Astrocyte (in vitro differentiated cells and primary cell): ENCODE measurements around the gene PPP1R36. TPM values are rescaled to one million over a fixed set of nuclear protein-coding genes. Genes with fewer than 3 reads are reported as not detected.

Source experiments
- DNase-seq: peaks from one replicate; pipeline ENCODE4 v3.0.0-alpha.2; 2010; ENCODE audit warnings: low read depth
- FAIRE-seq: peaks from 2 replicates; lab custom pipeline; 2011; peaks lifted over from hg19 to GRCh38; lab: Jason Lieb, UNC
- H2AFZ ChIP-seq: 2 replicates; pipeline ENCODE4 v1.6.0; 2012; ENCODE audit warnings: low read depth, low read length, inconsistent platforms
- H3K27ac ChIP-seq: 2 replicates; pipeline ENCODE4 v1.5.1; 2011; ENCODE audit warnings: low read depth, low read length, inconsistent platforms
- H3K27me3 ChIP-seq: 2 replicates; pipeline ENCODE4 v1.6.0; 2011; ENCODE audit warnings: low read length, inconsistent platforms; ENCODE audit not compliant: insufficient read depth
- H3K36me3 ChIP-seq: 2 replicates; pipeline ENCODE4 v1.5.1; 2011; ENCODE audit warnings: low read length, inconsistent platforms; ENCODE audit not compliant: insufficient read depth
- H3K4me1 ChIP-seq: 2 replicates; pipeline ENCODE4 v1.5.1; 2011; ENCODE audit warnings: low read length, inconsistent platforms; ENCODE audit not compliant: insufficient read depth
- H3K4me2 ChIP-seq: 2 replicates; pipeline ENCODE4 v1.6.0; 2012; ENCODE audit warnings: low read length, inconsistent platforms
- H3K4me3 ChIP-seq: 2 replicates; pipeline ENCODE4 v1.5.1; 2011; ENCODE audit warnings: low read depth, mild to moderate bottlenecking, low read length, inconsistent platforms; ENCODE audit not compliant: insufficient read depth
- H3K79me2 ChIP-seq: 2 replicates; pipeline ENCODE4 v1.6.0; 2012; ENCODE audit warnings: mild to moderate bottlenecking, low read length, inconsistent platforms; ENCODE audit not compliant: insufficient read depth
- H3K9ac ChIP-seq: 2 replicates; pipeline ENCODE4 v1.6.0; 2012; ENCODE audit warnings: mild to moderate bottlenecking, low read length, inconsistent platforms
- H3K9me3 ChIP-seq: 2 replicates; pipeline ENCODE4 v1.5.1; 2012; ENCODE audit warnings: low read depth, mild to moderate bottlenecking, low read length, inconsistent platforms; ENCODE audit not compliant: insufficient read depth
- H4K20me1 ChIP-seq: 2 replicates; pipeline ENCODE4 v1.6.0; 2012; ENCODE audit warnings: low read length, inconsistent platforms; ENCODE audit not compliant: insufficient read depth
- H3K27ac Mint-ChIP-seq: one replicate; pipeline ENCODE4 v1.8.0; 2021; ENCODE audit warnings: mild to moderate bottlenecking, mixed read lengths; ENCODE audit not compliant: unreplicated experiment
- H3K27me3 Mint-ChIP-seq: one replicate; pipeline ENCODE4 v1.8.0; 2021; ENCODE audit warnings: low read depth, mixed read lengths; ENCODE audit not compliant: unreplicated experiment
- H3K36me3 Mint-ChIP-seq: one replicate; pipeline ENCODE4 v1.8.0; 2021; ENCODE audit warnings: low read depth, mixed read lengths; ENCODE audit not compliant: unreplicated experiment
- H3K4me1 Mint-ChIP-seq: one replicate; pipeline ENCODE4 v1.8.0; 2021; ENCODE audit warnings: low read depth, mixed read lengths; ENCODE audit not compliant: unreplicated experiment
- H3K4me3 Mint-ChIP-seq: one replicate; pipeline ENCODE4 v1.8.0; 2021; ENCODE audit warnings: mild to moderate bottlenecking, moderate library complexity, mixed read lengths; ENCODE audit not compliant: unreplicated experiment
- H3K9me3 Mint-ChIP-seq: one replicate; pipeline ENCODE4 v1.8.0; 2021; ENCODE audit warnings: mild to moderate bottlenecking, mixed read lengths; ENCODE audit not compliant: unreplicated experiment
- EZH2 ChIP-seq: IDR thresholded peaks from 2 replicates; pipeline ENCODE4 v1.6.1; 2012; ENCODE audit warnings: mild to moderate bottlenecking, low read length, inconsistent platforms; ENCODE audit not compliant: insufficient read depth
- total RNA-seq: library from RNA; stranded (reverse); gene quantifications from 2 replicates; pipeline ENCODE4 v1.2.1, GENCODE V29; 2021
- TF ChIP-seq, protein P1 (sequence below): IDR thresholded peaks from 2 replicates; pipeline ENCODE4 v1.5.1; 2011; ENCODE audit warnings: low read depth, mild to moderate bottlenecking, inconsistent platforms, low read length, moderate library complexity; ENCODE audit not compliant: insufficient read depth

PPP1R36 gene
- total RNA-seq, 1 donor from 2014 or later = 0.91 TPM

DNA sequence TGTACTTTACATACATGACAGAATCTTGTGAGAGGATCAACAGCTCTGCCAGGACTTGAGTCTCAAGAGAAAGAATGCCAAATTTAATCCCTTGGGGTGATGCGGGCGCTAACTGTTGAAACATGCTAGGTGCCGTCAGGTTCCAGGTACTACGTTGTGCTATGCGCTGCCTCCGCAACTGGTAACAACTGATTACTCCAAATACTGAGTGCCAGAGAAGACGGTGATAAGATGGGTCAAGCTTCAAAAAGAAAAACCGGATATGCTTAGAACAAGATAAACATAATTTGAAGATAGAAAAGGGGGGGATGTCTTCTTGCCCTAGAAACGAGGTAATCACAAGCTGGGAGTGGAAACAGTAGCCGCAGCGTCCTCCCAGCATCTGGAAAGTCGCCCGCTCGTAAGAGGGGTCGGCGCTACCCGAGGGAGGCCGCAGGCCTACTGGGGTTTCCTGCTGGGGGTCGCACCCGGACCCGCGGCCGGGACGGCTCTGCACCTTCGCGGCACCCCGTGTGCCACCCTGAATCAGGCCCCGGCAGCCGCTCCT lies 46.8 kb upstream of the PPP1R36 start:
- DNase-seq = peak; percentile 15
- H3K4me1 Mint-ChIP-seq = peaks cover 30% of the 10 kb centered on the region
- peak overlapping the region; percentile 97 for H3K27ac ChIP-seq
- peaks cover 37% of the 10 kb centered on the region for H3K4me1 ChIP-seq
- H3K27me3 ChIP-seq = no peaks in the 10 kb centered on the region
- no peaks in the 10 kb centered on the region for H3K9me3 Mint-ChIP-seq
- peaks cover 28% of the 10 kb centered on the region for H4K20me1 ChIP-seq
- H3K36me3 ChIP-seq = no peaks in the 10 kb centered on the region
- H3K4me3 Mint-ChIP-seq = peak overlapping the region; percentile 89
- peaks cover 74% of the 10 kb centered on the region for H3K79me2 ChIP-seq
- no peak for FAIRE-seq
- no peaks in the 10 kb centered on the region for H3K27me3 Mint-ChIP-seq
- TF ChIP-seq, protein P1, sequence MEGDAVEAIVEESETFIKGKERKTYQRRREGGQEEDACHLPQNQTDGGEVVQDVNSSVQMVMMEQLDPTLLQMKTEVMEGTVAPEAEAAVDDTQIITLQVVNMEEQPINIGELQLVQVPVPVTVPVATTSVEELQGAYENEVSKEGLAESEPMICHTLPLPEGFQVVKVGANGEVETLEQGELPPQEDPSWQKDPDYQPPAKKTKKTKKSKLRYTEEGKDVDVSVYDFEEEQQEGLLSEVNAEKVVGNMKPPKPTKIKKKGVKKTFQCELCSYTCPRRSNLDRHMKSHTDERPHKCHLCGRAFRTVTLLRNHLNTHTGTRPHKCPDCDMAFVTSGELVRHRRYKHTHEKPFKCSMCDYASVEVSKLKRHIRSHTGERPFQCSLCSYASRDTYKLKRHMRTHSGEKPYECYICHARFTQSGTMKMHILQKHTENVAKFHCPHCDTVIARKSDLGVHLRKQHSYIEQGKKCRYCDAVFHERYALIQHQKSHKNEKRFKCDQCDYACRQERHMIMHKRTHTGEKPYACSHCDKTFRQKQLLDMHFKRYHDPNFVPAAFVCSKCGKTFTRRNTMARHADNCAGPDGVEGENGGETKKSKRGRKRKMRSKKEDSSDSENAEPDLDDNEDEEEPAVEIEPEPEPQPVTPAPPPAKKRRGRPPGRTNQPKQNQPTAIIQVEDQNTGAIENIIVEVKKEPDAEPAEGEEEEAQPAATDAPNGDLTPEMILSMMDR = no peak
- TF ChIP-seq EZH2 = no peak
- peak overlapping the region; percentile 80 for H2AFZ ChIP-seq
- H3K4me3 ChIP-seq = peak overlapping the region; percentile 87
- H3K4me2 ChIP-seq = peak overlapping the region; percentile 93
- H3K9ac ChIP-seq = peak overlapping the region; percentile 99
- H3K9me3 ChIP-seq = no peaks in the 10 kb centered on the region
- H3K36me3 Mint-ChIP-seq = peaks cover 3% of the 10 kb centered on the region
- H3K27ac Mint-ChIP-seq = peak overlapping the region; percentile 80

DNA sequence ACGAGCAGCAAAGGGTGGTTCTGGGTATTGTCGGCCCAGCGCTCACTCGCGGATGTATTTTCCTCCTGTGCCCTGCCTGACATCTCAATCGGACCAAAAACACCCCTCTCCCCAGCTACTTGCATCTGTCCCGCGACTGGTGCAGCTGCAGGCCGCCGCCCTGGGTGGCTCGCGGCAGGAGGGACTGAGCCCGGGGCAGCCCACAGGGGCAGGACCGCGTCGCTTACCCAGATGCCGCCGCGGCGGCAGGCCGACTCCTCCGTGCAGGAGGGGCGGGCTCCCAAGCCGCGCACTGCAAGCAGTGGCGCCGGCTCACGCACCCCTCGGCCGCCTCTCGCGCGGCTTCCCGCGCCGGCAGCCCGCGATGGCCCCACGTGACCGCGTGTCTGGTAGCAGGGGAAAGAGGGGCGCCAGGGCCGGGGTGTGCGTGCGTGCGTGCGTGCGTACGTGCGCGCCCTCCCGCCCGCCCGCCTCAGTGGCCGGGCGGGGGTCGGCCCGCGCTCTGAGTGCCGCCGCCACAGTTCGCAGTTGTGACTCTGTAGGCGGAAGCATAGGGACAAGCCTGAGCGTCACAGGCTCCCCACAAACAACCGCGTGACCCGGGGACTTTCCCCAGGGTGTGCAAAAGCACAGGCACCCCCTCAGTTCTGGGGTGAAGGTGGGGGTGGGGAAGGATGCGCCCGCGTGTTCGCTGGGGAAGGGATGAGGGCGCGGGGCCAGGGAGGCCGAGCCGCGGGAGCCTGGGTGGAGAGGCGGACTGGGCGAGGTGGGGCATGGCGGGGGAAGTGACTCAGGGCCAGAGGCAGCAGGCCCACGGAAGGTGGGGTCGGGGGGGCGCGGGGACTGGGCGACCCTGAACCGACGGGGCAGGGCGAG lies 46.1 kb upstream of the PPP1R36 start, which contains the start of gene ZBTB25:
Gene ZBTB25 (minus strand): TSS at position 405 of the 876 bp plus-strand sequence. CDS start 13,305 bp downstream, outside the sequence.
- peak within 1 kb of the TSS; percentile 94 for H3K27ac Mint-ChIP-seq
- peak within 1 kb of the TSS; percentile 99 for H3K9ac ChIP-seq
- no peak for TF ChIP-seq EZH2
- TF ChIP-seq, protein P1 = no peak
- H3K36me3 Mint-ChIP-seq = peaks cover 3% of the 10 kb centered on the region
- no peaks in the 10 kb centered on the region for H3K36me3 ChIP-seq
- H2AFZ ChIP-seq = peak within 1 kb of the TSS; percentile 80
- H3K9me3 ChIP-seq = no peaks in the 10 kb centered on the region
- H4K20me1 ChIP-seq = peaks cover 35% of the 10 kb centered on the region
- peak within 1 kb of the TSS; percentile 93 for H3K4me2 ChIP-seq
- peak within 1 kb of the TSS; percentile 89 for H3K4me3 Mint-ChIP-seq
- FAIRE-seq = no peak
- H3K4me1 Mint-ChIP-seq = peaks cover 35% of the 10 kb centered on the region
- no peaks in the 10 kb centered on the region for H3K9me3 Mint-ChIP-seq
- H3K4me3 ChIP-seq = peak within 1 kb of the TSS; percentile 87
- peaks cover 81% of the 10 kb centered on the region for H3K79me2 ChIP-seq
- H3K27me3 ChIP-seq = no peaks in the 10 kb centered on the region
- peaks cover 37% of the 10 kb centered on the region for H3K4me1 ChIP-seq
- no peaks in the 10 kb centered on the region for H3K27me3 Mint-ChIP-seq
- DNase-seq = peak; percentile 87
- peak within 1 kb of the TSS; percentile 97 for H3K27ac ChIP-seq
